Upper lobe of left lung (tissue), 6 donors: ENCODE measurements around the gene ZBED2. TPM values are rescaled to one million over a fixed set of nuclear protein-coding genes. Genes with fewer than 3 reads are reported as not detected.

Experiments used
- ATAC-seq, 2 donors: fragments of 200-7000 bp; cut with Tn5 transposase; one replicate each; pipeline ENCODE4 v1.9.1; 2022; ENCODE audit warnings: mild to moderate bottlenecking in 2 of 2, moderate library complexity in 2 of 2; ENCODE audit not compliant: low FRiP score in 2 of 2
- DNase-seq, 2 donors: peaks; one replicate each; pipeline ENCODE4 v3.0.0-alpha.2; 2019 to 2020
- H3K27ac ChIP-seq, 4 donors: fragments of 200-600 bp; sonication (generic); one replicate each; pipeline ENCODE4 v1.5.1; 2016 to 2019
- H3K27me3 ChIP-seq, 4 donors: fragments of 200-600 bp; sonication (generic); one replicate each; pipeline ENCODE4 v1.5.1; 2017 to 2019
- H3K36me3 ChIP-seq, 4 donors: fragments of 200-600 bp; sonication (generic); one replicate each; pipeline ENCODE4 v1.5.1; 2016 to 2019
- H3K4me1 ChIP-seq, 4 donors: fragments of 200-600 bp; sonication (generic); one replicate each; pipeline ENCODE4 v1.5.1; 2018 to 2019
- H3K4me3 ChIP-seq, 4 donors: fragments of 200-600 bp; sonication (generic); one replicate each; pipeline ENCODE4 v1.5.1; 2017 to 2019; ENCODE audit warnings: mild to moderate bottlenecking in 2 of 4, moderate library complexity in 1 of 4
- H3K9me3 ChIP-seq, 4 donors: fragments of 200-600 bp; sonication (generic); one replicate each; pipeline ENCODE4 v1.5.1; 2018 to 2019
- EP300 ChIP-seq, 4 donors: sonication (generic); formaldehyde crosslinking; IDR thresholded peaks; one replicate each; pipeline ENCODE4 v1.5.1; 2017; ENCODE audit warnings: antibody characterized with exemption in 4 of 4, control low read depth in 2 of 4
- POLR2A ChIP-seq, 4 donors: fragments of 450-650 bp; IDR thresholded peaks; one replicate each; pipeline ENCODE4 v1.5.1; 2016 to 2017; ENCODE audit warnings: antibody characterized with exemption in 4 of 4, mild to moderate bottlenecking in 2 of 4
- POLR2AphosphoS5 ChIP-seq, 2 donors: sonication (generic); formaldehyde crosslinking; IDR thresholded peaks; one replicate each; pipeline ENCODE4 v1.5.1; 2017; ENCODE audit warnings: antibody characterized with exemption in 2 of 2
- WGBS, 2 donors: methylation state at CpG; one replicate each; pipeline ENCODE4 v1.1.5; 2017 to 2018; 5-methylcytosine and 5-hydroxymethylcytosine counted together
- total RNA-seq, 6 donors: library from RNA; depleted of rRNA in 4 of 6; stranded (reverse); fragments of >200 nt in 4 of 6; gene quantifications; one replicate each; pipeline versions ENCODE4 v1.1.0 to v1.2.1, GENCODE V29; 2016 to 2021
- TF ChIP-seq, protein P1 (sequence below), 6 experiments: fragments of 450-650 bp in 4 of 6; fragments of 200-600 bp in 2 of 6; sonication (generic) in 2 of 6; IDR thresholded peaks; one replicate each; pipeline ENCODE4 v1.5.1; 2016 to 2019; ENCODE audit warnings: antibody characterized with exemption in 6 of 6
- donor health status: DM: no; HTN: no; CAD: no; lungs with moderate emphysema.
- donor health status: DM: no; HTN: yes; CAD: no; lungs with severe emphysema.

The ZBED2 gene
- total RNA-seq, 6 donors from 2014 or later, result 2.1 to 28.5 (median 7.6) TPM

DNA sequence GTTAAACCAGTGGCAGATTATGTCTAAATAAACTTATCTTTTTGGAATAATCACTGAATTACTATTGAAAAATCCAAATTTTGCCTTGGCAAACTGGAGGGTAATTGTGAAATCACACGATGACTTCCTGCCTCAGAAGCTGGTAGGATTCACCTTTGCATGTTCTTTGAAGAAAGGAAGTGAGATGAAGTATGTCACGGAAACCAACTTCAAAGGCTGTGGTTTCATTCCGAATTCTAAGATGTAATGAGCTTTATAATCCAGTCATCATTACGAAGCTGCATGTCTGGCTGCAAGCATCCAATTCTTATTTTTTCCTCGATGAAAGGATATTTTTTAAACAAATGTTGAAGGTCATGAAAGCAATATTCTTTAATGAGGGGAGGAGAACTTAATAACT is 15.0 kb upstream of the ZBED2 start:
- 36 to 54% methylated on average over 5 of the region's 5 CpGs for WGBS, 2 donors
- H3K36me3 ChIP-seq, result no peaks in the 10 kb centered on the region
- H3K27me3 ChIP-seq, result no peaks in the 10 kb centered on the region
- ATAC-seq (no peak), DNase-seq (no peak)
- TF ChIP-seq POLR2A (IDR thresholded peaks at IDR 0.05), result peak in 1 of 4 donors; percentile 9
- TF ChIP-seq, protein P1, sequence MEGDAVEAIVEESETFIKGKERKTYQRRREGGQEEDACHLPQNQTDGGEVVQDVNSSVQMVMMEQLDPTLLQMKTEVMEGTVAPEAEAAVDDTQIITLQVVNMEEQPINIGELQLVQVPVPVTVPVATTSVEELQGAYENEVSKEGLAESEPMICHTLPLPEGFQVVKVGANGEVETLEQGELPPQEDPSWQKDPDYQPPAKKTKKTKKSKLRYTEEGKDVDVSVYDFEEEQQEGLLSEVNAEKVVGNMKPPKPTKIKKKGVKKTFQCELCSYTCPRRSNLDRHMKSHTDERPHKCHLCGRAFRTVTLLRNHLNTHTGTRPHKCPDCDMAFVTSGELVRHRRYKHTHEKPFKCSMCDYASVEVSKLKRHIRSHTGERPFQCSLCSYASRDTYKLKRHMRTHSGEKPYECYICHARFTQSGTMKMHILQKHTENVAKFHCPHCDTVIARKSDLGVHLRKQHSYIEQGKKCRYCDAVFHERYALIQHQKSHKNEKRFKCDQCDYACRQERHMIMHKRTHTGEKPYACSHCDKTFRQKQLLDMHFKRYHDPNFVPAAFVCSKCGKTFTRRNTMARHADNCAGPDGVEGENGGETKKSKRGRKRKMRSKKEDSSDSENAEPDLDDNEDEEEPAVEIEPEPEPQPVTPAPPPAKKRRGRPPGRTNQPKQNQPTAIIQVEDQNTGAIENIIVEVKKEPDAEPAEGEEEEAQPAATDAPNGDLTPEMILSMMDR (IDR thresholded peaks at IDR 0.05), result no peak
- TF ChIP-seq POLR2AphosphoS5 (IDR thresholded peaks at IDR 0.05), result no peak
- H3K9me3 ChIP-seq, result no peaks in the 10 kb centered on the region
- peak overlapping the region in 1 of 4 donors; percentile 42 for H3K27ac ChIP-seq
- H3K4me3 ChIP-seq, result no peak overlapping the region
- H3K4me1 ChIP-seq, result no peaks in the 10 kb centered on the region

DNA sequence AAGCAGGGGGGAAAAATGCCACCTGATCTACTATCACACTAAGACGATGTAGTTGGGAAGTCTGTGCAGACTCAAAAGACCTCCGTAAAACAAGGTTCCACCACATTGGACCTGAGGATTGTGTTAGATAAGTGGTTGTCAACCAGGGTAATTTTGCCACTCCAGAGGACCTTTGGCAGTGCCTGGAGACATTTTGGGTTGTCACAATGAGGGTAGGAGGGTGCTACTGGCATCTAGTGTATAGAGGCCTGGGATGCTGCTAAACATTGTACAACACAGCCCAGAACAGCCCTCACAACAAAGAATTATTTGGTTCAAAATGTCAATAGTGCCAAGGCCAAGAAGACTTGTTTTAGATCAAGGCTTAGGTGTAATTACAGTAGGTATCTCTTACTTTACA is 14.6 kb upstream of the ZBED2 start:
- Histone ChIP-seq H3K4me1 (no peaks in the 10 kb centered on the region), H3K27me3 (no peaks in the 10 kb centered on the region), H3K4me3 (no peak overlapping the region), H3K27ac (no peak overlapping the region), H3K36me3 (no peaks in the 10 kb centered on the region), H3K9me3 (no peaks in the 10 kb centered on the region)
- DNase-seq (no peak), ATAC-seq (peak in 1 of 2 donors; percentile 59)
- WGBS, 2 donors, result 89% methylated on average over 2 of the region's 2 CpGs
- TF ChIP-seq, protein P1 (IDR thresholded peaks at IDR 0.05), result no peak
- no peak for TF ChIP-seq EP300 (IDR thresholded peaks at IDR 0.05)
- TF ChIP-seq POLR2AphosphoS5 (IDR thresholded peaks at IDR 0.05), result no peak
- TF ChIP-seq POLR2A (IDR thresholded peaks at IDR 0.05), result no peak

- no peak overlapping the region for H3K4me3 ChIP-seq
- no peaks in the 10 kb centered on the region for H3K27me3 ChIP-seq
- DNase-seq, result no peak
- ATAC-seq, result no peak
- H3K27ac ChIP-seq, result no peak overlapping the region
- no peaks in the 10 kb centered on the region for H3K36me3 ChIP-seq
- TF ChIP-seq POLR2A (IDR thresholded peaks at IDR 0.05) (no peak), EP300 (IDR thresholded peaks at IDR 0.05) (no peak), POLR2AphosphoS5 (IDR thresholded peaks at IDR 0.05) (no peak)
- TF ChIP-seq, protein P1 (IDR thresholded peaks at IDR 0.05), result no peak
- 60 to 68% methylated on average over 2 of the region's 2 CpGs for WGBS, 2 donors
- H3K4me1 ChIP-seq, result no peaks in the 10 kb centered on the region
- no peaks in the 10 kb centered on the region for H3K9me3 ChIP-seq
These were observed 13.2 kb upstream of the ZBED2 start for GRCh38 chr3:111608383-111608782.

DNA sequence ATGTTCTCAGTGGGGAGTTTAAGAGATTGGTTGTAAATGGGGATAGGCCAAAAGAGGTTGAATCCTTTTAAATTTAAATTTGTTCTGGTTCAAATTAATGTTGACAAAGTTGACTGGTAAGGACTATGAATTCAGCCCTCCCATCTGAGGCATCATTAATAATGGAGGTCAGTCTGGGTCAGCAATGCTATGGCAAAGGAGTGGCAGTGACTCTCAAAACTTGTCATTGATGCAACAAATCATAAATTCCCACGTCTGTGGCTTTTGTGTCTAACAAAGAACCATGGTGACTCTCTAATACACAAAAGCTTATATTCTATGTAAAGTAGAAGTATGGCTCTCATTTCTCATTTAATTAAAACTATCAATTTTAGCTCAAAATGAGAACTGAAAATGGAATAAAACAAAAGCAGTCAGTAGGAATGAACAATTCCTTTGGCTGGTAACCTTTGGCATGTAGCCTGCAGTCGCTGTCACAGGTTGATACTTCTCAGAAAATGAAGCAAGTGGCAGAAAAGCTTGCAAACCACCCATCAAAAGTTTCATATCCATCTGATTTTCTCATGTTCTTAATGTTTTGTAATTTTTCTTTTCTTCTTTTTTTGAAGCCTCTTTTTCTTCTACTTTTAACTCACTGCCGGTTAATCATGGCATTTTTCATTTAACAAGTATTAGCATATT is 12.2 kb upstream of the ZBED2 start:
- Histone ChIP-seq H3K27ac (no peak overlapping the region), H3K9me3 (no peaks in the 10 kb centered on the region), H3K4me1 (no peaks in the 10 kb centered on the region), H3K27me3 (no peaks in the 10 kb centered on the region), H3K4me3 (no peak overlapping the region), H3K36me3 (no peaks in the 10 kb centered on the region)
- no peak for TF ChIP-seq POLR2A (IDR thresholded peaks at IDR 0.05)
- DNase-seq, result no peak
- no peak for ATAC-seq
- 77% methylated on average over 3 of the region's 3 CpGs for WGBS, 2 donors

GRCh38 chr3:111605493-111605892 is 10.3 kb upstream of the ZBED2 start:
- H3K9me3 ChIP-seq, result no peaks in the 10 kb centered on the region
- no peaks in the 10 kb centered on the region for H3K36me3 ChIP-seq
- no peak overlapping the region for H3K4me3 ChIP-seq
- H3K27me3 ChIP-seq, result no peaks in the 10 kb centered on the region
- ATAC-seq (no peak), DNase-seq (no peak)
- H3K27ac ChIP-seq, result no peak overlapping the region
- 86 to 89% methylated on average over 2 of the region's 2 CpGs for WGBS, 2 donors
- no peaks in the 10 kb centered on the region for H3K4me1 ChIP-seq
- TF ChIP-seq, protein P1 (IDR thresholded peaks at IDR 0.05), result no peak
- TF ChIP-seq POLR2AphosphoS5 (IDR thresholded peaks at IDR 0.05) (no peak), POLR2A (IDR thresholded peaks at IDR 0.05) (no peak), EP300 (IDR thresholded peaks at IDR 0.05) (no peak)
